ENCODE results near the gene CRMP1.

- TF ChIP-seq CTCF (IDR thresholded peaks at IDR 0.05) (no peak), POLR2A (IDR thresholded peaks at IDR 0.05) (no peak)
Measured at GRCh38 chr4:5793514-5793913, 99.4 kb downstream of the CRMP1 start.
